Measurements from ENCODE around the gene ISY1. TPM values are rescaled to one million over a fixed set of nuclear protein-coding genes. Genes with fewer than 3 reads are reported as not detected.

ISY1 gene
- polyA plus RNA-seq, 1 donor (not counting 4 experiments of a cell fraction or from before 2014, with no cell fraction given): 25.5 TPM

DNA sequence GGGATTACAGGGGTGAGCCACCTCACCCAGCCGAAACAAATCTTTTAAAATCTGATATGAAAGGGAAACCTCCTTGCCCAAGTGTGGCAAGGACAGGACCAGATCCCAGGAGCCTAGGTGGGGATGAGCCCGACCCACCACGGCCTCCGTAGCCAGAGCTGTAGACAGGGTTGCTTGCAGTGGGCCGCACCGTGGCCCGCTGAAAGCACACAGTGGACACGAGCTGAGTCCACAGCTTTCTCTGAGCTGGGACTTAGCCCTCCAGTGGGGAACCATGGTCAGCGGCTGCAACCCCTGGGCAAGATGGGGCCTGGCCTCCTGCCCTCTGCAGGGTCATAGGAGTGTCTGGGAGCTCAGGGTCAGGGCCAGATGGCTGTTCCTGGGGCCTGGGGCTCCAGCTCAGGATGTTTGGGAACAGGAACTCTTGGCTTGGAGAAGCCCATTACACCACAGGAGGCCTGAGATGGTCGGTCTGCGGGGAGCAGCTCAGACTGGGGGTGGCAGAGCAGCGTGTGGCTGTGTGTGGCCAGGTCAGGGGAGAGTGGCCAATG, 75.6 kb downstream of the ISY1 start:
- H3K9me1 ChIP-seq (ENCODE audit: control insufficient read depth, extremely low read depth, insufficient read depth, low read length): no peaks in the 10 kb centered on the region
- TF ChIP-seq, protein P1, sequence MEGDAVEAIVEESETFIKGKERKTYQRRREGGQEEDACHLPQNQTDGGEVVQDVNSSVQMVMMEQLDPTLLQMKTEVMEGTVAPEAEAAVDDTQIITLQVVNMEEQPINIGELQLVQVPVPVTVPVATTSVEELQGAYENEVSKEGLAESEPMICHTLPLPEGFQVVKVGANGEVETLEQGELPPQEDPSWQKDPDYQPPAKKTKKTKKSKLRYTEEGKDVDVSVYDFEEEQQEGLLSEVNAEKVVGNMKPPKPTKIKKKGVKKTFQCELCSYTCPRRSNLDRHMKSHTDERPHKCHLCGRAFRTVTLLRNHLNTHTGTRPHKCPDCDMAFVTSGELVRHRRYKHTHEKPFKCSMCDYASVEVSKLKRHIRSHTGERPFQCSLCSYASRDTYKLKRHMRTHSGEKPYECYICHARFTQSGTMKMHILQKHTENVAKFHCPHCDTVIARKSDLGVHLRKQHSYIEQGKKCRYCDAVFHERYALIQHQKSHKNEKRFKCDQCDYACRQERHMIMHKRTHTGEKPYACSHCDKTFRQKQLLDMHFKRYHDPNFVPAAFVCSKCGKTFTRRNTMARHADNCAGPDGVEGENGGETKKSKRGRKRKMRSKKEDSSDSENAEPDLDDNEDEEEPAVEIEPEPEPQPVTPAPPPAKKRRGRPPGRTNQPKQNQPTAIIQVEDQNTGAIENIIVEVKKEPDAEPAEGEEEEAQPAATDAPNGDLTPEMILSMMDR (optimal IDR thresholded peaks at IDR 0.05 in 1 of 3, IDR thresholded peaks at IDR 0.05 in 1 of 3, conservative IDR thresholded peaks at IDR 0.05 in 1 of 3; ENCODE audit: extremely low read depth in 1 of 3, insufficient read depth in 2 of 3, low read length in 3 of 3): no peak
- no peak for TF ChIP-seq EZH2 (IDR thresholded peaks at IDR 0.05; ENCODE audit: low read length)
- H3K4me2 ChIP-seq (ENCODE audit: control insufficient read depth, extremely low read depth, insufficient read depth, low read depth, low read length): no peak overlapping the region
- H3K36me3 ChIP-seq (ENCODE audit: control insufficient read depth in 2 of 2, extremely low read depth in 1 of 2, insufficient read depth in 2 of 2, low read length in 2 of 2): no peaks in the 10 kb centered on the region
- H3K9me3 ChIP-seq (ENCODE audit: control insufficient read depth, low read depth, low read length): no peaks in the 10 kb centered on the region
- H3K79me2 ChIP-seq (ENCODE audit: control insufficient read depth, insufficient read depth, low read length): no peaks in the 10 kb centered on the region
- H3K27ac ChIP-seq (ENCODE audit: control insufficient read depth, insufficient read depth, low read length): no peak overlapping the region
- H4K20me1 ChIP-seq (ENCODE audit: control insufficient read depth, extremely low read depth, insufficient read depth, low read length): no peaks in the 10 kb centered on the region
- H3K9ac ChIP-seq (ENCODE audit: control insufficient read depth, extremely low read depth, insufficient read depth, low read length): no peak overlapping the region
- dilution Hi-C loops (cut with MboI; ENCODE audit: extremely low pct_ligation_motif_present, low sequenced_read_pairs): no loop called here
- H3K4me1 ChIP-seq (ENCODE audit: control insufficient read depth, extremely low read depth, insufficient read depth, low read length): peaks cover 4% of the 10 kb centered on the region
- H2AFZ ChIP-seq (ENCODE audit: control insufficient read depth, low read length): no peak overlapping the region
- FAIRE-seq: no peak
- no peak for DNase-seq (ENCODE audit: low read depth, low spot score)
- no peak overlapping the region for H3K4me3 ChIP-seq (ENCODE audit: control insufficient read depth in 2 of 3, extremely low read depth in 1 of 3, insufficient read depth in 2 of 3, low read depth in 1 of 3, low read length in 3 of 3)
- no peaks in the 10 kb centered on the region for H3K27me3 ChIP-seq (ENCODE audit: control insufficient read depth, extremely low read depth, insufficient read depth, low read length)

DNA sequence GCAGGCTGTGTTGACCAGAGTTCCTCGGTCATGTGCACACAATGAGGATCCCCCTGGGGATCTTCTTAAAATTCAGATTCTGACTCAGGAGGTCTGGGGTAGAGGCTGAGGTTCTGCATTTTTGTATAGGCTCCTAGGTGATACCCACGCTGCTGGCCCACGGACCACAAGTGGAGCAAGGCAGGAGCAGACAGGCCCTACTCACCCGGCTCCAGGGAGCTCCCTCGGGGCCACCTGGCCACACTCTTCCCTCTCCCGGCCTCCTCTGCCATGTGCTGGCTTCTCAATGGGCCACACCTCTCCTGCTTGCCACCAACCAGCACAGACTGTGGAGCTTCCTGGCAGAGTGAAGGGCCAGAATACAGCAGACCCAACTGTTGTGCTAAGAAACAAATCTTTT, 76.4 kb downstream of the ISY1 start:
- dilution Hi-C loops (cut with MboI; ENCODE audit: extremely low pct_ligation_motif_present, low sequenced_read_pairs): no loop called here
- Histone ChIP-seq H3K27ac (ENCODE audit: control insufficient read depth, insufficient read depth, low read length) (no peak overlapping the region), H3K36me3 (ENCODE audit: control insufficient read depth in 2 of 2, extremely low read depth in 1 of 2, insufficient read depth in 2 of 2, low read length in 2 of 2) (no peaks in the 10 kb centered on the region), H3K79me2 (ENCODE audit: control insufficient read depth, insufficient read depth, low read length) (no peaks in the 10 kb centered on the region), H3K9me3 (ENCODE audit: control insufficient read depth, low read depth, low read length) (no peaks in the 10 kb centered on the region), H3K4me1 (ENCODE audit: control insufficient read depth, extremely low read depth, insufficient read depth, low read length) (peaks cover 4% of the 10 kb centered on the region), H3K27me3 (ENCODE audit: control insufficient read depth, extremely low read depth, insufficient read depth, low read length) (no peaks in the 10 kb centered on the region), H2AFZ (ENCODE audit: control insufficient read depth, low read length) (no peak overlapping the region), H3K4me3 (ENCODE audit: control insufficient read depth in 2 of 3, extremely low read depth in 1 of 3, insufficient read depth in 2 of 3, low read depth in 1 of 3, low read length in 3 of 3) (no peak overlapping the region), H3K4me2 (ENCODE audit: control insufficient read depth, extremely low read depth, insufficient read depth, low read depth, low read length) (no peak overlapping the region), H4K20me1 (ENCODE audit: control insufficient read depth, extremely low read depth, insufficient read depth, low read length) (no peaks in the 10 kb centered on the region), H3K9me1 (ENCODE audit: control insufficient read depth, extremely low read depth, insufficient read depth, low read length) (no peaks in the 10 kb centered on the region), H3K9ac (ENCODE audit: control insufficient read depth, extremely low read depth, insufficient read depth, low read length) (no peak overlapping the region)
- FAIRE-seq: no peak
- TF ChIP-seq, protein P1 (optimal IDR thresholded peaks at IDR 0.05 in 1 of 3, IDR thresholded peaks at IDR 0.05 in 1 of 3, conservative IDR thresholded peaks at IDR 0.05 in 1 of 3; ENCODE audit: extremely low read depth in 1 of 3, insufficient read depth in 2 of 3, low read length in 3 of 3): no peak
- TF ChIP-seq EZH2 (IDR thresholded peaks at IDR 0.05; ENCODE audit: low read length): no peak
- no peak for DNase-seq (ENCODE audit: low read depth, low spot score)

Measured in keratinocyte (primary cell).